GM12875 (cell line): Measurements from ENCODE around the gene ATP8B4.
"Not testable (repeated sequence)": the region's sequence is repeated elsewhere in the genome, so short reads cannot be mapped to it uniquely, and the experiment has no call there.

Experiments used
- H3K4me3 ChIP-seq: one replicate; pipeline ENCODE4 v1.5.1; 2011; ENCODE audit warnings: low read depth, low read length, control low read depth
- CTCF ChIP-seq: IDR thresholded peaks from 2 replicates; pipeline ENCODE4 v1.5.1; 2011; ENCODE audit warnings: low read depth, mild to moderate bottlenecking, control low read depth, inconsistent platforms, low read length, moderate library complexity, borderline replicate concordance; ENCODE audit not compliant: insufficient read depth

Gene ATP8B4

GRCh38 chr15:49979705-49980382 is 139.2 kb downstream of the ATP8B4 start:
- H3K4me3 ChIP-seq: no peak overlapping the region
- no peak for TF ChIP-seq CTCF

GRCh38 chr15:49978121-49978520 is 140.9 kb downstream of the ATP8B4 start:
- no peak for TF ChIP-seq CTCF
- no peak overlapping the region for H3K4me3 ChIP-seq

- H3K4me3 ChIP-seq: no peak overlapping the region
- TF ChIP-seq CTCF: no peak
Observed at GRCh38 chr15:49977306-49977705, 141.7 kb downstream of the ATP8B4 start.

GRCh38 chr15:49964551-49964950 is 154.5 kb downstream of the ATP8B4 start:
- TF ChIP-seq CTCF: no peak
- H3K4me3 ChIP-seq: no peak overlapping the region

- TF ChIP-seq CTCF: no peak
- no peak overlapping the region for H3K4me3 ChIP-seq
Observed at GRCh38 chr15:49964061-49964460, 155.0 kb downstream of the ATP8B4 start.

GRCh38 chr15:49963033-49963772 is 155.8 kb downstream of the ATP8B4 start:
- not testable (repeated sequence) for H3K4me3 ChIP-seq

GRCh38 chr15:49962044-49962602 is 156.9 kb downstream of the ATP8B4 start:
- H3K4me3 ChIP-seq: no peak overlapping the region
- TF ChIP-seq CTCF: no peak
